EH (cell line): ENCODE results near the gene PRMT5.
A peak's percentile ranks its signal among the peaks of the same experiment; 100 is the strongest.
"Not testable (repeated sequence)": the region's sequence is repeated elsewhere in the genome, so short reads cannot be mapped to it uniquely, and the experiment has no call there.

Source experiments
- DNase-seq: peaks from one replicate; pipeline ENCODE4 v3.0.0-alpha.2; 2015; ENCODE audit warnings: low read depth

The PRMT5 gene

DNA sequence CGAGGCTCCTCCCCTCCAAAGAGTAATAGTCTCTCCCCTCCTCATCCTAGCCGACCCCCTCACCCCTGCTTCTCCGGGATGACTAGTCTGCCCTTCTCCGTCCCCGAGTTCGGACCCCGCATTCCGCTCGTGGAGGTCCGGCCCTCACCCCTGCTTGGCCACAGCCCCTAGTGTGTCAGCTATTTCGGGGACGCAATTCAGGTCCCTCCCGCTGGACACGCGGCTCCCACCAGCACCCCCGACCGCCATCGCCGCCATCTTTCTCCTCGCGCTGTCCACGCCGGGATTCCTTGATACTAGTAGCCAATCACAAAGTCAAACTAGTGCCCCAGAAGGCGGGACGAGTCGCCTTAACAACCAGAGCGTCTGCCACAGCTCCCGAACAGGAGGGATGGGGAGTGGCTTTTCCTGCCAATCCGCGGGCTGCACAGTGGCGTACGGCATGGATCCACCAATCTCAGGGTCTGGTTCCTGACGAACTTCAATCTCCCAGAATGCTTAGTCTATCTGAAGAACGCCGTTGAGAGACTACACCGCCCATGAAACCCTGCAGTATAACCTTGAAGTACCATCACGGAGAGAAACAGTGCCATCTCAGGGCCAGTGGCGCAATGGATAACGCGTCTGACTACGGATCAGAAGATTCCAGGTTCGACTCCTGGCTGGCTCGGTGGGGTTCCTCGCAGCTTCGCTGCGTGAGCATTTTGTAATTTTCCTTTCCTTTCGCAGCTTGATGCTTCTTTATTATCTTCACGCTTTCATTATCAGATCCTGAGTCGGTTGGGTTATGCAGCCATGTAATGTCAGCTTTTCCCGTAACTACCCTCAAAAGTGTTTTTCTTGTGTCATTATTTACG is at the start of gene PRMT5:
Gene PRMT5, minus strand, starts transcription at position 273 of the 857 bp plus-strand sequence. Its CDS starts 15 bp downstream, at position 258.
- peak; percentile 100 for DNase-seq

- peak; percentile 36 for DNase-seq
Observed at GRCh38 chr14:22978487-22978837, 49.3 kb upstream of the PRMT5 start.

GRCh38 chr14:22977684-22978486 is 48.7 kb upstream of the PRMT5 start:
- peak; percentile 93 for DNase-seq

GRCh38 chr14:22977434-22977683 is 48.2 kb upstream of the PRMT5 start:
- no peak for DNase-seq

DNA sequence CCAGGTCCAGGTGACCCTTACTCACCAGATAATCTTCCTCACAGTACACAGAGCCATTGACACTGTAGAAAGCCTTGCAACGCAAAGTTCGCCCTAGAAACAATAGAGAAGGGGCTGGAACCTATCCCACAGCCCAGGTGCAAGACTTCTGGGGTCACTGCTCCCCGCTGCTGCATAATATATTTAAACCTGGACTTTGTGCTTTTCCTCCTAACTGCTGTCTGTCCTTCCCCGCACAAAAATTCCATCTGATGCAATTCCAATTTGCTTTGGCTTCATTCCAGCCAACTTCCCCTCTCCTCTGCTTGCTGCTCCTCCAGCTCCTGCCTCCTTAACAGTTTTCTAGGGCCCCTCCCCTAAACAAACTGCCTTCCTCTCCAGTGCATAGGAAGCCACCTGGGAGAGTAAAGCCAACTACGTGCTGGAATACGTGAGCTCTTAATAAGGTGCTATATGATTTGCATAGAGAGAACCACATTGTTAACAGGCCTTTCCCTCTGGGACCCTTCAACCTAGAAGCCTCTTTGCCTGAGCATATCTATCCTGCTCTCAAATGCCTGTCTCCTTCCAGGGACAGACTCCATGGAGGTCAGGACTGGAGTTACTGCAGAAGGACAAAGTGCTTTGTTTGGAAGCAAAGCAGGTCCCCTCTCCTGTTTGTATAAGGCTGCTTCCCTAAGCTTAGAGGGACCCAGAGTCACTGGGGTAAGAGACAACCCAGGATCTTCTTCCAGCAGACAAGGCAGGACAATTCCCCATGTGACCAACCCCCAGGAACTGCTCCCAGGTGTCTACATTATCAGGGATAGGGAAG is 47.7 kb upstream of the PRMT5 start:
- peak; percentile 79 for DNase-seq

- peak; percentile 75 for DNase-seq
Observed at GRCh38 chr14:22974530-22975313, 45.5 kb upstream of the PRMT5 start.

DNA sequence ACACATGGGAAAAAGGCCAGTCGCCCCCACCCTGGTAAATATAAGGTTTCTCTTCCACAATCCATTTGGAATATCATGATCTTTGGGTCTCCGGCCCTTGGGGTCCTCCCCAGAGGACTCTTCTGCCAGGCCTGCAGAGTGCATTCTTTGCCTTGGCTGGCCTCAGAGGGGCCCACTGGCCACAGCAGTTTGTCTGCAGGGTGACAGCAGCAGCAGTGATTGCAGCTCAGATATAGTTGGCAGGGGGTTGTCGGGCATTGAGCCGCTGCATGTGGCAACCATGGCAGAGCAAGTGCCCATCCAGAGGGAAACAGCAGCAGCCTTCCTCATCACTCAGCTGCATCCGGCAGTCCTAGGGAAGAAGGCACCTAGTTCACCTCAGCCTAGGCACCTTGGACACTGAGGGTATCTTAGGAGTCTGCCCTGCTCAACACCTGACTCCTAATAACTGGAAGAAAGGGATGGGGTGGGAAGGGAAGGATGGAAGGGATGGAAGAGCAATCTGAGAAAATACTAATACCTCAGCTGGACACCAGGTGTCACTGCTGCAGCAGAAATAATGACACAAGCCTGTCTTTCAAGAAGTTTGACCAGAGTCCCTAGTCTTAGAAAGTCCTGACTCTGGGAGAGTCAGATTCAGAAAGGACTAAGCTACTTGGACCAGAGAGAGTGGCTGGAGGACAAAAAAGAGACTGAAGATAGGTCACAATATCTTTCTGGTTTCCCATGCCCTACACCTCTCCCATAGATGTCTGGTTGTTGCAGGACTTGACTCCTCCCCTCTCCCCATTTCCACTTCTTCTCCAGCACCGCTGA is 44.2 kb upstream of the PRMT5 start:
- DNase-seq: peak; percentile 80

DNA sequence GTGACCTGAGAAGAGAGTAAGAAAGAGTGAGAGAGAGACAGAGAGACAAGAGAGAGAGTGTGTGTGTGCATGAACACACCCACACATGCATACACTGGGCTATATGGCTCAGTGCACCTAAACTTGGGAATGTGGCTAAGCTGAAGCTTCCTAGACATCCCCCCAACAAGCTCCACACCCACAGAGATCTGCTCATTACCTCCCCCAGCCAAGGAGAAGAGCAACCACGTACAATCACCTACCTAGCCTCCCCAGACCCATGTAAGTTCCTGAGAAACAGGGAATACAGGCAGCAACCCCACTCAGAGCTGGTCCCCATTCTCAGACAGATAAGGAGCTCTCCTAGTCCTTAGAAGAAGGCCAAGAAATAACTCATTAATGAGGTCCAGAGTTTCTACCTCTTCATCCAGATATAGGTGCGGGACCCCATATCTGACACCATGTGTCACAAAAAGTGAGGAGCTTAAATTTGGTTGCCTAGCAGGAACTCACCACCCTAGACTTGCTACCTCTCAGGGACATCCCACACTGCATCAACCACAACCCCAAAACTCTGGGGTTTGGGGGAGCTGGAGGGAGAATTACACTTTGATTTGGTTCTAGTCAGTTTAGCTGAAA is 43.2 kb upstream of the PRMT5 start:
- DNase-seq: no peak

DNA sequence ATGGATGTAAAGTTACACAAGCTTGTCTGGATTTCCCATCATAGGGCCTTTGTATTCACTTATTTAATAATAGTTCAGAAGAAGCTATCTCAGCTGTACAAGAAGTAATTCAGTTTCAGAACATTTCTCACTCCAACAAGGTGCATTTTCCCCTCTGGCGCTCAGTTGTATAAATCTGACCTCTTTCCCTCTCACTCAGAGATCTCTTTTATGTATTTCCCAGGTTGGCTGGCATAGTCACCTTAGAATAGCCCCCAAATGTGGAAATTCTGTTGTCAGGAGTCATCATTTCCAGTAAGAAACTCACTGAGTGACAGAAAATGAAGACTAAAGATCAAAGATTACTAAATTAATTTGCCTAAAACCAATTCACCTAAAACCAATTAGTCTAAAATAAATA is 42.0 kb upstream of the PRMT5 start:
- DNase-seq: no peak

DNA sequence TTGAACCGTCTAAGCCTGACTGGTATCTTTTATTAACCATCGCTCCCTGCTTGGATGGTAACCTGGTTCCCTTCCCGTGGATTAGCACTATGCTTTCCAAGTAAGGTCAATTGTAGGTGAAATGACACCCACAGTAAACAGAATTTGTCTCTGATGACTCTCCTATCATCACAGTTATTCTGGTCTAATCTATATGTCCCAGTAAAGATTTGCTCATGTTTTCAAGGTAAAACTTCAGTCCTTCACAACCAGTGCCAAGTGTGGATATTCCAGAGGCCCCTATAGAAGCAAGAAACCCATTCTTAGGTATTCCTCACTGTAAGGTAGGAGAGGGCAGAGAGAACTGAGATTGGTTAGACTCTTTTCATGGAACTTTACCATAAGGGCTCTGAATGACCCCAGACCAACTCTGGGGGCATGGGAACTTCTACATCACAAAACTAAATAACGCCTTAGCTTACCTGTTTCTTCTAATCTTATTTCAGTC is 37.6 kb upstream of the PRMT5 start:
- DNase-seq: no peak

- peak; percentile 24 for DNase-seq
Observed at GRCh38 chr14:22965916-22966782, 37.0 kb upstream of the PRMT5 start.

- no peak for DNase-seq
Observed at GRCh38 chr14:22962061-22962676, 33.0 kb upstream of the PRMT5 start.

GRCh38 chr14:22955702-22956569 is 26.8 kb upstream of the PRMT5 start:
- DNase-seq: peak; percentile 18

DNA sequence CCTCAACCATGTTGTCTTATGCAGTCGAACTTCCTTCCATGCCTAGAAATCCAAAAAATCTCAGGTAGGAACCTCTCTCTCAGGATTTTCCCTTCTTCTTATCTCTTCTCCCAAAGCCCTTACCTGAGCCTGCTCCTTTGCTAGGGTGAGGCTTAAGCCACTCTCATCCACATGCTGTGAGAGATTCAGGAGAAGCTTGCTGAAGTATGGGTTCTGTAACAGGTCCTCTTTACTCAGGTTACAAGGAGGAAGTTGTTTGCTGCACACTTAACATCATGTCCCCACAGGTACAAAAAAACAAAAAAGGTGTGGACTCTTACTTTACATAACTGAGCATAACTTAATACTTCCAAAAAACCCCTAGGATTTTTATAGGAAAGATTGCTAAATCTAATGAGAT is 23.2 kb upstream of the PRMT5 start:
- DNase-seq: no peak

GRCh38 chr14:22951795-22952194 is 22.6 kb upstream of the PRMT5 start:
- not testable (repeated sequence) for DNase-seq

- DNase-seq: no peak
Observed at GRCh38 chr14:22945642-22946041, 16.5 kb upstream of the PRMT5 start.

- peak; percentile 57 for DNase-seq
Observed at GRCh38 chr14:22939684-22940083, 10.5 kb upstream of the PRMT5 start.

DNA sequence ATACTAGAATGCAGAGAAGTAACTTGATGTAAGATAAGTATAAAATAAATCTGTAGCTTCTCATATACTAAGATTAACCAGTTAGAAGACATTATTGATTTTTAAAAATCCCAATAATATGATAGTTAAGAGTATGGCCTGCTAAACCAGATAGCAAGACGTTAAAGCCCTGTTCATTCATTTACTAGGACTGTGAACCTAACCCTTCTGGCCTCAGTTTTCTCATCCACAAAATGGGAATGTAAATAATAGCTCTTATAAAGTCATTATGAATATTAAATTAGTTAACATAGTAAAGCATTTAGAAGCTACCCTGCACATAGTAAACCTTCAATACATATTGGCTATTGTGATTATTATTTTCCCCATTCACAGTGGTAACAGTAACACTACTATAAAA is 6.0 kb upstream of the PRMT5 start:
- no peak for DNase-seq
